Measurements from ENCODE around the gene NDFIP2.
A peak's percentile ranks its signal among the peaks of the same experiment; 100 is the strongest.

The NDFIP2 gene

DNA sequence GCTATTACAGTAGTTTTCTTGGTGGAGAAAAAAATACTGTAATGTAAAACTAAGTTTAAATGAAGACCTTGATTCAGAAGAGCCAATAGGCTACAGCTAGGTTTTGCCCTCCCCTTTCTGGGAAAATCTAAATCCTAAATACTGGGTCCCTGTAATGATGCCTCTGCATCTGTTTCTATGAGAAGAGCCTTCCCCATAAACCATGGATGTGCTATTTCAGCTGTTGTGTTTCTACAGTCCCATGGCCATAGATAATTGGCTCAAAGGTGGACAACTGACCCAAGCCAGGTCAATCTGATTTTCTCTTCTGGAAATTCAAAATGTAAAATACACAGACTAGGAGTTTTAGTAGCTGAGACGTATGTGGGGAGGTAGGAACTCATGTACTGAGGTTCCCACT, 101.9 kb downstream of the NDFIP2 start:
- no peak overlapping the region for H3K27ac ChIP-seq
- TF ChIP-seq, protein P1, sequence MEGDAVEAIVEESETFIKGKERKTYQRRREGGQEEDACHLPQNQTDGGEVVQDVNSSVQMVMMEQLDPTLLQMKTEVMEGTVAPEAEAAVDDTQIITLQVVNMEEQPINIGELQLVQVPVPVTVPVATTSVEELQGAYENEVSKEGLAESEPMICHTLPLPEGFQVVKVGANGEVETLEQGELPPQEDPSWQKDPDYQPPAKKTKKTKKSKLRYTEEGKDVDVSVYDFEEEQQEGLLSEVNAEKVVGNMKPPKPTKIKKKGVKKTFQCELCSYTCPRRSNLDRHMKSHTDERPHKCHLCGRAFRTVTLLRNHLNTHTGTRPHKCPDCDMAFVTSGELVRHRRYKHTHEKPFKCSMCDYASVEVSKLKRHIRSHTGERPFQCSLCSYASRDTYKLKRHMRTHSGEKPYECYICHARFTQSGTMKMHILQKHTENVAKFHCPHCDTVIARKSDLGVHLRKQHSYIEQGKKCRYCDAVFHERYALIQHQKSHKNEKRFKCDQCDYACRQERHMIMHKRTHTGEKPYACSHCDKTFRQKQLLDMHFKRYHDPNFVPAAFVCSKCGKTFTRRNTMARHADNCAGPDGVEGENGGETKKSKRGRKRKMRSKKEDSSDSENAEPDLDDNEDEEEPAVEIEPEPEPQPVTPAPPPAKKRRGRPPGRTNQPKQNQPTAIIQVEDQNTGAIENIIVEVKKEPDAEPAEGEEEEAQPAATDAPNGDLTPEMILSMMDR (IDR thresholded peaks at IDR 0.05; ENCODE audit: low read depth, low read length) = no peak
- H3K36me3 ChIP-seq = no peaks in the 10 kb centered on the region
- H3K4me3 ChIP-seq (ENCODE audit: low read depth, low read length) = no peak overlapping the region
- H3K27me3 ChIP-seq (ENCODE audit: insufficient read depth, low read depth, severe bottlenecking) = no peaks in the 10 kb centered on the region
- no peaks in the 10 kb centered on the region for H3K9me3 ChIP-seq (ENCODE audit: severe bottlenecking)
- DNase-seq = no peak

DNA sequence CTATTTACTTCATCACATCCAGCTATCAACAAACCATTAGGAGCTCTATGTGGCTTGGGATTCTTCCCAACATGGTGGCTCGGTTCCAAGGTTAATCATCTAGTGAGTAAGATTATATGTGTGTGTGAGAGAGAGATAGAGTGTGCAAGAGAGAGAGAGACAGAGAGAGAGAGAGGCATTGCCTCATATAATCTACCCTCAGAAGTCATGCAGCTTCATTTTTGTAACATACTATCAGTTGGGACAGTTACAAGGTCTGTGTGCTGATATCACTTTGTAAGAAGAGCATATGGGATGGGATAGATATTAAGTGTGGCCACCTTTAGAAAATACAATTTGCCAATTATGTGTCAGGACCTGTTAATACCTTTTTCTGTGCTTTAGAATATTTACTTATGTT, 104.1 kb downstream of the NDFIP2 start:
- Histone ChIP-seq H3K27ac (no peak overlapping the region), H3K9me3 (ENCODE audit: severe bottlenecking) (no peaks in the 10 kb centered on the region), H3K36me3 (no peaks in the 10 kb centered on the region), H3K27me3 (ENCODE audit: insufficient read depth, low read depth, severe bottlenecking) (no peaks in the 10 kb centered on the region), H3K4me3 (ENCODE audit: low read depth, low read length) (no peak overlapping the region)
- TF ChIP-seq, protein P1 (IDR thresholded peaks at IDR 0.05; ENCODE audit: low read depth, low read length) = no peak
- no peak for DNase-seq

DNA sequence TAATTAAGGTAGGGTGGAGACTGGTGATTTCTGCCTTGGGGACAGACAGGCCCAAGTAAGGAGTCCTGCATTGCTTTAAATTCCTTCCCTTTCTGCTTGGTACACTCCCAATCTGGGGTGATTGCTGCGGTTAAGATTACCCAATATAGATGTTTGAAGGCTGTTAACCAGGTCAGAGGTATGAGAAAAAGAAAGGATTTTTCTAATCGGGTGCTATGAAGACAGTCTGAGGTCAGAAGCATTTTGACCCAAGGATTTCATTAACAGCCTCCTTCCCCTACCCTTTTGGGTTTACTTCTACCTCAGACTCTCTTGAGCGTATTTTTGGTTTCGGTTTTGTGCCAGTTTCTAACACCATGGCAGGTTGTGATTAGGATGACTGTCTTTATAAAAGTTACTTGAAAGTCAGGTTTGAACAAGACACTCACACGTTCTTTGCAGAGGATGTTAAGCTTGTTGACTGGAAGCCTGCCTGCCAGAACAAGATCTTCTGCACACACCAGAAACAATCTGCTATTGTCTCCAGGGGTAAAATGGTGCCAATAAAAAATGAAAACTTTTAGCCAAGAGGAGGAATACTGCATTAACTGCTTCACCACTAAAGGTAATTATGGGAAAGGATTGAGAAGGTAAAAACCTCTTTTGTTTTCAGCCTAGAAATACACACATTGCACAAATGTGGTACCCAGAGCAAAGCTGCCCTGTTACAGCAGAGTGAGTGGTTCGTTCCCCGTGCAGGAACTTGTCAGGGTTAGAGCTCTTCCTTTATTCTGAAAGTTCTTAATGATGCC, 108.8 kb downstream of the NDFIP2 start:
- H3K9me3 ChIP-seq (ENCODE audit: severe bottlenecking) = no peaks in the 10 kb centered on the region
- no peak for DNase-seq
- no peaks in the 10 kb centered on the region for H3K36me3 ChIP-seq
- no peak overlapping the region for H3K27ac ChIP-seq
- TF ChIP-seq, protein P1 (IDR thresholded peaks at IDR 0.05; ENCODE audit: low read depth, low read length) = no peak
- H3K27me3 ChIP-seq (ENCODE audit: insufficient read depth, low read depth, severe bottlenecking) = no peaks in the 10 kb centered on the region
- no peak overlapping the region for H3K4me3 ChIP-seq (ENCODE audit: low read depth, low read length)

DNA sequence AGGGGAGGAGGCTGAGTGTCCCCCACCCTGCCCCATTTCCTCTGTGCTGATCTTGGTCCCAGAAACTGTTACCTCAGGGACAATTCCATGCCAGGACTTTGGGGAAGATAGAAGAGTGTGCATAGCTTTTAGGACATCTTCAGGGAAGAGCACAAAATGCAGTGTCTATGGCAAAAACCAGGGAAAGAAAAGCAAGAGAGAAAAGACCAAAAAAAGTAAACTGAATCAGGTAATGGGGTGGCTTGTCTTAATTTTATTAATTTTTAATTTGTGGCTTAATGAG, 109.4 kb downstream of the NDFIP2 start:
- TF ChIP-seq, protein P1 (IDR thresholded peaks at IDR 0.05; ENCODE audit: low read depth, low read length) = no peak
- H3K27ac ChIP-seq = no peak overlapping the region
- H3K27me3 ChIP-seq (ENCODE audit: insufficient read depth, low read depth, severe bottlenecking) = no peaks in the 10 kb centered on the region
- H3K36me3 ChIP-seq = no peaks in the 10 kb centered on the region
- DNase-seq = no peak
- no peaks in the 10 kb centered on the region for H3K9me3 ChIP-seq (ENCODE audit: severe bottlenecking)
- H3K4me3 ChIP-seq (ENCODE audit: low read depth, low read length) = no peak overlapping the region

DNA sequence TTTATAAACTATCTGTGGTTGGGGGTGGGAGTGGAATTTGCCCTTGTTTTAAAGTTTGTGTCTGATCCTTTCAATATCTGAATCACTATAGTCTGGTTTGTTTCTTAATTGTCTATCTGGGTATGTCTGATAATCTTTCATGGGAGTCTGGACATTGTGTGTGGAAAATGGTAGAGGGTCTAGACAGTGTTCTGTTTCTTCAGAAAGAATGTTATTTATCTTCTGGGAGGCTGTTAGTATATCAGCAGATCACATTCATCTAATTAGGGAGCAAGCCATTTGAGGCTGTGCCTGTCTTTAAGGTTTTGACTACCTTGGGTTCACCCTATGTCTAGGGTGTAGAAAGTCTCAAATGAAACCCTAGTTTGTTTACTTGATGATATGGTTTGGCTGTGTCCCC, 110.5 kb downstream of the NDFIP2 start:
- Histone ChIP-seq H3K4me3 (ENCODE audit: low read depth, low read length) (no peak overlapping the region), H3K9me3 (ENCODE audit: severe bottlenecking) (no peaks in the 10 kb centered on the region), H3K36me3 (no peaks in the 10 kb centered on the region), H3K27ac (no peak overlapping the region), H3K27me3 (ENCODE audit: insufficient read depth, low read depth, severe bottlenecking) (no peaks in the 10 kb centered on the region)
- DNase-seq = no peak
- TF ChIP-seq, protein P1 (IDR thresholded peaks at IDR 0.05; ENCODE audit: low read depth, low read length) = no peak

DNA sequence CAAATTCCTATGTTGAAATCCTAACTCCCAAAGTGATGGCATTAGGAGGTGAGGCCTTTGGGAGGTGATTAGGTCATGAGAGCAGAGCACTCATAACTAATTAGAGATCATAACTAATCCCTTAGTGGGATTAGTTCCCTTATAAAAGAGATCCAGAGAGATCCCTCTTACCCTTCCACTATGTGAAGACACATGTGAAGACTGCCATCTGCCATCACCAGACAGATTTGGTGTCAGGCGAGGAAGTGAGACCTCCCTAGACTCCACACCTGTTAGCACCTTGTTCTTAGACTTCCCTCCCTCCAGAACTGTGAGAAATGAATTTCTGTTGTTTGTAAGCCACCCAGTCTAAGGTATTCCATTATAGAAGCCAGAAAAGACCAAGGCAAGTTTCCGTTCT, 112.2 kb downstream of the NDFIP2 start:
- peak; percentile 7 for DNase-seq
- no peaks in the 10 kb centered on the region for H3K9me3 ChIP-seq (ENCODE audit: severe bottlenecking)

More for the DNA sequence above, 112.2 kb downstream of the NDFIP2 start:
- no peak overlapping the region for H3K4me3 ChIP-seq (ENCODE audit: low read depth, low read length)
- H3K27ac ChIP-seq = no peak overlapping the region
- H3K36me3 ChIP-seq = no peaks in the 10 kb centered on the region
- TF ChIP-seq, protein P1 (IDR thresholded peaks at IDR 0.05; ENCODE audit: low read depth, low read length) = no peak
- no peaks in the 10 kb centered on the region for H3K27me3 ChIP-seq (ENCODE audit: insufficient read depth, low read depth, severe bottlenecking)
